Inferior parietal cortex (tissue), 1 donor: ENCODE measurements around the gene SYT17.
"Not testable (repeated sequence)": the region's sequence is repeated elsewhere in the genome, so short reads cannot be mapped to it uniquely, and the experiment has no call there.

ENCODE experiments used
- DNase-seq: peaks from one replicate; pipeline ENCODE4 v3.0.0-alpha.2; 2016; ENCODE audit errors: extremely low spot score

Gene SYT17

DNA sequence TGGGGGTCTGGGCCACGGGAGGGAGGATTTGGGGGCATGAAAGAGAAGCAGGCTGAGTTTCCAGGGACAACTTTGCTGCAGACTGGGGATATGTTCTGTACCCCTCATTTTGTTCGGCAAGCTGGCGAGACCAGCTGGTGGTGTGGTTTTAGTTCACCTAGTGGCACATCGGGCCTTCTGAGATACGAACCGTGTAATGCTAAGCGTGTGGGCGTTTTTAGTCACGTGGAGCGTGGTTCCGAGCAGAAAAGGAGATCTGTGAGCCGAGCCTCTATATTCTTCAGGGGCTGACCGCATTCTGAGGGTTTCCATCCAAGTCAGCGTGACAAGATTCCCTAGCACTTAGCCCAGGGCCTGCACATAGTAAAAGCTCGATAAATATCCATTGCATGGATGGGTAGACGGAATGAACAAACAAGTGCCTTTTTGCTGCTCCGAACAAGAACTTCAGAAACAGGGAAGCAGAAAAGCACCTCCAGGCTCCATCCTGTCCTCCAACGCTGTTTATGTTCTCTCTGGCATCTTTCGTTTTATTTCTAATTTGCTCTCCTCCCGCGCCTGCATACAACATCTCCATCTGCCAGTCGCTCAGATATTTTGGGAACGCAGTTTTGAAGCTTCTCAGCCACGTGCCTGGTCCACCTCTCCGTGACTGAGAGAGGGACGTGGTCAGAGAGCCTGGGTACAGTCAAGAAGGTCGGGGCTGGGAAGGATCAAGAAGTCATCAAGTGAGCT lies 5.8 kb downstream of the SYT17 start:
- peak; percentile 28 for DNase-seq

DNA sequence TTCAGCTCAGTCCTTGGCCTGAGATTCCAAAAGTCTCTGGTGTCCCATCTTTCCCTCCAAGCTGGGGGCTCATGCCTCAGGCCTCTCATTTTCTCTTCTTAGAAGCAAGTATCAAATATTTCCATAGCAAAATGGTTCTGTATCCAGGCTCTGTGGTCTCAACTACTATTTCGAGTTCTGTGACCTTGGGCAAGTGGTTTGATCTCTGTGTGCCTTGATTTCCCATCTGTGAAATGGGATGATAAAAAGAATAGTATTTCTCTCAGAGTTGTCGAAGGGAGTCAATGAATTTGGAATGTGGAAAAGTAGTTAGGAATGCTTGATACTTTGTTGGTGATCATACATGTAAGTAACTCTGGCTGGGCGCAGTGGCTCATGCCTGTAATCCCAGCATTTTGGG lies 6.4 kb downstream of the SYT17 start:
- no peak for DNase-seq

DNA sequence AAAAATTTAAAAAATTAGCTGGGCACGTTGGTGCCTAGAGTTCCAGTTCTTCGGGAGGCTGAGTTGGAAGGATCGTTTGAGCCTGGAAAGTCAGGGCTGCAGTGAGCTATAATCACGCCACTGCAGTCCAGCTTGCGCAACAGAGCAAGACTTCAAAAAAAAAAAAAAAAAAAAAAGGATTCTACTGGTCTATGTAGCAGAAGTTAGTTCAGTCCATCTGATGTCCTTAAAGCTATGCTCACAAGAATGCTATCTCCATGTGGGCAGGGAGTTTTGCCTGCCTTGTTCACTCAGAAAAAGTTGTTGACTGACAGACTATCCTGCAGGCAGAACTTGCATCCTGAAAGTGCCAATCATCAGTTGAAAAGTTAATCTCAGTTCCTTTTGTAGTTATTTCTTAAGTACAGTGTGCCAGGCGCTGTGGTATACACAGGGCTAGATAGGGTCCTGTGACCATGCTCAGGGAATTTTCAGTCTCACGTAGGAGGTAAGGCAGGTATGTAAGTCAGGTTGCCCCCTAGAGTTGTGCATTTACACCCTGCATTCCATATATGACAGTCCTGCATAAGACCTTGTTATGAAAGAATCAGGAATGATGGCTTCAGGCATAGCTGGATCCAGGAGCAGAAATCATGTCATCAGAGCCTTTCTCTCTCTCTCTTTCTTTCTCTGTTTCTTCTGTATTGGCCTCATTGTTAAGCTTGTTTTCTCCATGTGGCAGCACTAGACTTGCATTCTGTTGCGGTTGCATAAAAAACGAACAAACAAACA lies 7.6 kb downstream of the SYT17 start:
- no peak for DNase-seq

DNA sequence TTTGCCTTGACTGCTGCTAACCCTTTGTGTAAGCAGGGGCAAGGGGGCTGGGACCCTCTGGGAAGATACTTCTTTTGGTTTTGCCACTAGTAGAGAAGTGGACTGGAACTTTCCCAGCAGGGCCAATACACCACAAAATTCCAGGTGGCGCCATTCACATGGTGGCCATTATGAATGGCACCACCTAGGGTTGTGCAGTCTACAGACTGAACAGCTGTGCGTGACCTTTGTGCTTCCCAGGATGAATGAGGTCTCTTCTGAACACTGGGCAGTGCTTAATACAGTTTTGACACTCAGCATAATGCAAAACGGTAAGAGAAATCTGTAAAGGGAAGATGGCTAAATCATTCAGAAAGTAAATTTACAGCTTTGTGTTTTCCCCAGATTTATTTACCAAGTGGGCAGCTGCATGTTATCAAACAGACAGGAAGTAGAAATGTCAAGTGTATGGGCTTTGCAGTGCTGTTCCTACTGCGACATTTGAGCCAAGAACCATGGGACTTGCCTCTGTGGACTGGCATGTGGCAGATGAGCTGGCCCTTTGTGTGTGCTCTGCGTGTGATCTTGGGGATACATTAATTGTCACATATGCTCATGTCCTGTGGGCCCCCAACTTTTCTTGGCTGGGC lies 9.2 kb downstream of the SYT17 start:
- no peak for DNase-seq

DNA sequence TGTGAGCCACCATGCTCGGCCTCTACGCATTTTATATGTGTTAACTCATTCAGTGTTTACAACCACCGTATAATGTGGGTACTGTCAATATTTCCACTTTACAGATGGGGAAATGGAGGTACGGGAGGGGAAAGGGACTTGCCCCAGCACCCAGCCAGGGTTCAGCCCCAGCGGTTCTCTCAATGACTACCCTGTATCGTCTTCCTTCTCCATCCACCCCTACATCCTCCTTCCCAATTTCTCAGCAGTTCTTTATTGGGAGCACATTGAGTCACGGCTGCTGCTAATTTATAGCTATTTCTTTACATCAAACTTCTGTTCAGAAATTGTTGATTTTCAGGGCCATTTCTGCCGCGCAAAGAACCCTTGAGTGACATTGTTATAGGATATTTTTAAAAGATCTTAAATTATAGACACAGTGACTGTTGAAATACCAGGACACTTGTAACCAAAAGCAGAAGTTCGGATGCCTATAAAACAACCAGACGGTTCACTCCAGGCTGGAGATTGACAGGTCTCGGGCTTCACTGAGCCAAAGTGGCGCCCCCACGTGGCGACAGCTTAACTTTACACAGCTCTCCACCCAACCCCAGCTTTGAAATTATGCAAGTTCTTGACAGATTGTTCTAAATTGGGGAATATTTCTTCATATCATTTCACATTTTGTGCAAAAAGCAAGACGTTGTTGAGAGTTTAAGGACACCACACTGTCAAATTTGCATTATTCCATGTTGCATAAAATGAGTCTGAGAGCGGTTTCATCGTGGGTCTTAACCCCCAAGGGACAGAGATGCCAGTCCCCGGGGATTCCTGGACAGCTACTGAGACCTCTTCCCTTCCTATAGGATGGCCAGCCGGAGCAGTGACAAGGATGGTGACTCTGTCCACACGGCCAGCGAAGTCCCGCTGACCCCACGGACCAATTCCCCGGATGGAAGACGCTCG lies 11.8 kb downstream of the SYT17 start:
- DNase-seq: peak; percentile 71

DNA sequence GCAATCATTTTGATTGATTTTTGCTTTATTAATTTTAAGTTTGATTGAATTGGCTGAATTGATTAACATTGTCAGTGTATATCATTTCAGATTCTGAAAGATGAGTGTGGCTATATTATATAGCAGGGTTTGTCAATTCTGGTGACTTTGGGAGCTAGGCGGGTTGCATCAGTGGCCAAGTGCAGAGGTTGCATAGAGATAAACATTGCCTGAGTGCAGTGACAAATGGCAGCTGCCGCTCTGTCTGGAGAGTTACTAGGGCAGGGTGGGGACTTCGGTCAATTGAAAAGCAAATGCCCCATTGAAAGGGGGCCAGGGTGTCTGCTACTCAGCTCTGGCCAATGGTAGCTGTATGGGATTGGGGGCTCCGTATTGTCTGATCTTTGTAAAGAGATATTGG lies 12.7 kb downstream of the SYT17 start:
- no peak for DNase-seq

DNA sequence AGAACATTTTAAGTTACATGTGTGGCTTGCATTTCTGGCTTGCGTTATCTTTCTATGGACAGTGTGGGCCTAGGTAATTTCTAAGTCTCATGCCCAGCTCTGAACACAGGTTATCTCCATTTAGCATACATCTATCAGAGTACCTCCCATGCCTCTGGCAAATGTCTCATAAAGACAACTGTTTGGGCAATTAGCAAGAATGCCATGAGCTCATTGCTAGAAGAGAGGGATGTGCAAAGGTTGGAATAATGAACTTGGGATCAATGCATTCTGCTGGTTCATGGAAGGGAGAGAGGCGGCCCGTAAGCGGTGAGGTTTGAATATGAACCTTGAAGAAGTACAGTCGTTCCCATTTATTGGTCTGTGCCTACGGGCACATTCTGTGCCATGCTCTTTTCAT lies 14.4 kb downstream of the SYT17 start:
- no peak for DNase-seq

DNA sequence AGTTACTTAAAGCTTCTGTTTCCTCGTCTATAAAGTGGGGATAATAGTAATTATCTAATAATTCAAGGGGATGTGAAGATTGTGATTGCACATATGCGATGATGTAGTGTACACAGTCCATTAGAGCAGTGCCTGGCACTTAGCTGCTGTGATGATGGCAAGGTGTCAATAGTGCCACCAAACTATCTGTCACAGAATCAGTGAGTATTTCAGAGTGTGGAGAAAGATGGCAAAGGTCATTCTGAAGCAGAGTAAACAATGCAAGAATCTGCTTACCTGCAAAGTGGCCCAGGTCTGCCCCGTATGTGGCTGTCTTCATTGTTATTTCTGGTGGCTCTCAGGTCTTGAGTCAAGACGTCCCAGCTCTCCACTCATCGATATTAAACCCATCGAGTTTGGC lies 15.1 kb downstream of the SYT17 start:
- no peak for DNase-seq

DNA sequence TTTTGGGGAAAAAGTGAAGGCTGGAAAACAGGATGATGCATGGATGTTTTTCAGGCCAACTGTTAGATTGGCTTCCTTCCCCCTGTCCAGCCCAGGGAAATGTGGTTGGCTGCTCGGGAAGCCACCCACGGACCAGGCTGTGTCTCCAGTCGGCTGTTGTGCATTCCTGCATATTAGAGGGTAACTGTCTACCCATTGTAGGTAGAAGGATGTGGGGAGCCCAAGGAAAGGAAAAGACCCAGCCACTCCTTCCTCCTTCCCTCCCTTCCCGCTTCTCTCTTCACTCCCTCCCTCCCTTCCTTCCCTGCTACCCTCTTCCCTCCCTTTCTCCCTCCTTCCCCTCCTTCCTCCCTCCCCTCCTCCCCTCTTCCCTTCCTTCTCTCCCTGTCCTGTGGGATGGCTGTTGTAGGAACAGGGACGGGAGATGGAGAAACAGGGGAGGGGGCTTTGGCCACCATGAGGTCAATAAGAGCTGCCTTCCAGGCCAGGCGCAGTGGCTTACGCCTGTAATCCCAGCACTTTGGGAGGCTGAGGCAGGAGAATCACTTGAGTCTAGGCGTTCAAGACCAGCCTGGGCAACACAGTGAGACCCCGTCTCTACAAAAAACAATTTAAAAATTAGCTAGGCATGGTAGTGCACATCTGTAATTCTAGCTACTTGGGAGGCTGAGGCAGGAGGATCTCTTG lies 16.9 kb downstream of the SYT17 start:
- DNase-seq: no peak

DNA sequence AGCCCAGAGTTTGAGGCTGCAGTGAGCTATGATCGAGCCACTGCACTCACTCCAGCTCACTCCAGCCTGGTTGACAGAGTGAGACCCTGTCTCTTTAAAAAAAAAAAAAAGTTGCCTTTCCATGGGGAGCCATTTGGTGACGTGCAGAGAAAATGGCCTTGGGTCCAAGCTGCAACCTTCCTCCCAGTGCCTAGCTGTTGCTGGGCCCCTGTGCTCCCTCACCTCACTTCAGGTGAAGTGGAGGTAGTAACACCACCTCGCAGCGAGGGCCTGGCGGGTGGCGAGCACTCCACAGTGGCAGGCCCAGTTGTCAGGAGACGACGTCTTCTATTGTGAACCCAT lies 17.4 kb downstream of the SYT17 start:
- no peak for DNase-seq

DNA sequence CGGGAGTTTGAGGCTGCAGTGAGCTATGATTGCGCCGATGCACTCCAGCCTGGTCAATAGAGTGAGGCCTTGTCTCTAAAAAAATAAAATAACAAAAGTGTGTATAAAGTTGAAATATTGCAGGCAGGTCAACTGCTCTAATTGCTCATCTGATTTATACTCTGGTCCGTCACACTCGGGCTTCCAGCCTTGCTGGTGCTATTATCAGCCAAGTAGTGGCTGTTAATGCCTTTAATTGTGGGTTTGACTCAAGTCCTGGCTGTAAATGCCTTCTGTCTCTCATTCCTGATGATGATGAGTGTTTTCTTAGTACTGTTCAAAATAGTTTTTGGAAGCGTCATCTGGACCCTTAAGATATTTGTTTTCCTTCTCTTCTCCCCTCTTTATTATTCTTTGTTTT lies 18.4 kb downstream of the SYT17 start:
- DNase-seq: no peak

DNA sequence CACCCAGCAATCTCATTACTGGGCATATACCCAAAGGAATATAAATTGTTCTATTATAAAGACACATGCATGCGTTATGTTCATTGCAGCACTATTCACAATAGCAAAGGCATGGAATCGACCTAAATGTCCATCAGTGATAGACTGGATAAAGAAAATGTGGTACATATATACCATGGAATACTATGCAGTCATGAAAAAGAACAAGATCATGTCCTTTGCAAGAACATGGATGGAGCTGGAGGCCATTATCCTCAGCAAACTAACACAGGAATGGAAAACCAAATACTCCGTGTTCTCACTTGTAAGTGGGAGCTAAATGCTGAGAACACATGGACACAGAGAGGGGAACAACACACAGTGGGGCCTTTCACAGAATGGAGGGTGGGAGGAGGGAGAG lies 19.9 kb downstream of the SYT17 start:
- not testable (repeated sequence) for DNase-seq

DNA sequence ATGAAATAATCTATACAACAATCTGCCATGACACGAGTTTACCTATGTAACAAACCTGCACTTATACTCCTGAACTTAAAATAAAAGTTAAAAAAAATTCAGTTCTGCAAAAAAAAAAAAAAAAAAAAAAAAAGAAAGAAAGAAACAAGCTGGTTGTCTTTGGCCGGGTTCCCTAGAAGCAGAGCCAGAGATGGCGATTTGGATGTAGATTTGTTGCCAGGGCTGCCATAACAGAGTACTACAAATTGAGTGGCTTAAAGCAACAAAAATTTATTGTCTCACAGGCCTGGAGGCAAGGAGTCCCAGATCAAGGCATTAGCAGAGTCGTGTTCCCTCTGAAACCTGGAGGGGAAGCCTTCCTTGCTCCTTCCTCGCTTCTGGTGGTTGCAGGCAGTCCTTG lies 20.4 kb downstream of the SYT17 start:
- DNase-seq: no peak

DNA sequence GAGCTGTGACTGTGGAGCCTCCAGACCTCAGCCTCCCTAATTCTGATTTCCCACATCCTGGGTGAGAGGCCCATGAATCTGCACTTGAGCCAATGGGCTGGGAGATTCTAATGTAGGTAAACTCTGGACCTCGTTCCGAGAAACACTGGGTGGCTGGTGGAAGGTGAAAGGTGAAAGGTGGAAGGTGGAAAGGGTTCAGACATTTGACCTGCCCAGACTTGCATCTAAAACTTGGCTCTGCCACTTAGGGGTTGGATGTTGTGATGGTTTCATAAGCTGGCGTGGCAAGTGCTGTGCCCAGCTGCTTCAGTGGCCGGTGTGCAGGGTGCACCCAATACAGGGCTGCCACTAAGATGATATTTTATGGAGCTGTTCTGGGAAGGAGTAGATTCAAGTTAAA lies 24.8 kb downstream of the SYT17 start:
- no peak for DNase-seq

DNA sequence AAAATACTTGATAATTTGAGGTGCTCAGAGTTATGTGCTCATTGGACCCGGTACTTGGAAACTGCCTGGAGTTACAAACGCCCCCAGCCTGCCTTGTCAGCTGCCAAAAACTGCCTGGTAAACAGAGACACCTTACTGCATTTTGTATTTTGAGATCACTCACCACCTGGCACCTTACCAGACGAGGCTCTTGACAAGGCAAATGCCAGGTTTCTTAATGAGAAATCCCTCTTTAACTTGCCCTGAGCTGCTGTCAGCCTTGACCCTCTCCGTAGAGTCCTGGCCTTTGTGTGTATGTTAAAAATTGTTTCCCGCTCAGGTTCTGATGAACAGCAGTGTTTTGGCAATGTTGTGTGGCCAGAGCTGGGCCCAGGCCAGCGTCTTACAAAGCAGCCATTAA lies 28.8 kb downstream of the SYT17 start:
- no peak for DNase-seq

DNA sequence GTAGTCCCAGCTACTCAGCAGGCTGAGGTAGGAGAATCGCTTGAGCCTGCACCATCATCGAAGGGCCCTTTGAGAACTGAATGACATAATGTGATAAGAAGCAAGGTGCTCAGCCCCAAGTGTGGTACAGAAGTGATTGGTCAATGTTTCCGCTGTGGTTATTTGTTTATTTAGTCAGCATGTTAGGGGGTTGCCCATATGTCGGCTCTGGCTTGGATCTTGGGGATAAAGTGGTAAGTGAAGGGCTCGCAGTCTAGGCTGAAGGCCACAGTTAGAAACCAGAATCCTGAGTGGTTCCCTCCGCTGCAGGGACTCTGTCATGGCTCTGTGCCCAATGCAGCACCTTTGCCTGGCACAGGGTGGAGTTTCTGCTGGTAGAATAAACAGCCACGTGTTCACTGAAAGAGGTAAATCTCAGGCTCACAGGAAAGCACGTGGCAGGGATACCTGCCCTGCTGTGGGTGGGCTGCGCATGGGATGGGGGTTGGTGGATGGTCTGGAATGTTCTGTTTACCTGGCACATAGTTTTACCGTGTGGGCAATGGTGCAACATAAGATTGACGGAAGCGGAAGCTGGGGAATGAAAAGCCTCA lies 35.4 kb downstream of the SYT17 start:
- DNase-seq: no peak

DNA sequence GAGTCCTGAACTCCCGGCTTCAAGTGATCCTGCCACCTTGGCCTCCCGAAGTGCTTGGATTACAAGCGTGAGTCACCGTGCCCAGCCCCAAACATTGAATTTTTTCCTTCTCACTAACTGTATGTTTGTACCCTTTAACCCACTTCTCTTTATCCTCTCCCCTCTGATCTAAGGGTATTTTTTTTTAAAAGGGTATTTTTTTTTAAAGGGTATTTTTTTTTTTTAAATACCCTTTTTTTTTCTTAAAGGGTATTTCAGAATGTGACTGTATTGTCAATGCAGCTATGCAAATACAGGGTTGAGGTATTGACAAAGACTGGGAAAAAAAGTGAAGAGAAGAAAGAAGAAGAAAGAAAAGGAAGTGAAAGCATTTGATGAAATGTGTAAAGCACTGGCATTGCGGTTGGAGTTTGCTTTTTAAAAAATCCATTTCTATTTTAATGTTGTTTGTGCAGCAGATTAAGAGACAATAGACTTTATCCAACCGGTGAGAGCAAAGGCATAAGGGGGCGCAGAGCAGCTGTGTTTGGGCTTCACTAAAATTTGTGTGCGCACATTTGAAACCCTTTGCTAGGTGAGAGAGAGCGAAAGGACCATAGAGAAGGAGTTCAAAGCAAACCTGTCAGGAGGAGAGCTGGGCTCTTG lies 42.4 kb downstream of the SYT17 start:
- DNase-seq: no peak

DNA sequence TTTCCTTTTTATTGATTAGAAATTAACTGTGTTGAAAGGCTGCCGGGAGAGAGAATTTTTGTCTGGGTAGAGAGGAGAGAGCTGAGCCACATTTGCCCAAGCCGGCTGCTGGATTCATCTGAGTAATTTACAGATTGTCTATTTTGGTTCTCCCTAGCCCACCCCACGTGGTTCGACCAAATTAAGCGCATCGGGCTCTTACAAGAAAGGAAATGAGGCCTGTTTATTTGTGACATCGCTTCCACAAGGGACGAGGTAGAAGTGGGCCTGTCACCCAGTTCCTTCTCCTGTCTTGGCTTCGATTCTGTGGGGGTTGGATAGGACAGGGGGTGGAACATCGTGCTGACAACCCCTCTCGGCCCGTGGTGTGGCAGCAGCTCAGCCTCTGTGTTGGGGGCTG lies 42.9 kb downstream of the SYT17 start:
- no peak for DNase-seq

DNA sequence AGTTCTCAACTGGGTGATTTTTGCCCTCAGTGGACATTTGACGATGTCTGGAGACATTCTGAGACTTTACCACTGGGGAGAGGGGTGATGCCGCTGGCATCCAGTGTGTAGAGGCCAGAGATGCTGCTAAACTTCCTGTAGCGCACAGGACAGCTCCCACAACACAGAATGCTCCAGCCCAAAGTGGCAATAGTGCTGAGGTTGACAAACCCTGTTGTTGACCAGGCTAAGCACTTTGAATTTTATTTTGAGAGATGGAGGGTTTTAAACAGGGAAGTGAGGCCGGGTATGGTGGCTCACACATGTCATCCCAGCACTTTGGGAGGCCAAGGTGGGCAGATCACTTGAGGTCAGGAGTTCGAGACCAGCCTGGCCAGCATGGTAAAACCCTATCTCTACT lies 44.0 kb downstream of the SYT17 start:
- DNase-seq: no peak

DNA sequence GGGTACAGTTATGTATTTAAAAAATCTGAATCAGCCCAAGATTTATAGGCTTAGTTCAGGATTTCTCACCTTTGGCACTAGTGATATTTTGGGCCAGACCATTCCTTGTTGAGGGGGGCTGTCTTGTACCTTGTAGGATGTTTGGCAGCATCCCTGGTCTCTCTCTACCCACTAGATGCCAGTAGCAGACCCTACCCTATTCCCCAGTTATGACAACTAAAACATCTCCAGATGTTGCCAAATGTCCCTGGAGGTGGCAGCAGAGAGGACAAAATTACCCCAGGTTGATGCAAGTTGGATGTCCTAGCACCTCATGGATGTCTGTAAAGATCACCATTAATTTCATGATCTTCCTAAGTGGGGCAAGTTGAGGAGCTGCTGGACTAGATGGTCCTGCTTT lies 45.8 kb downstream of the SYT17 start:
- no peak for DNase-seq

DNA sequence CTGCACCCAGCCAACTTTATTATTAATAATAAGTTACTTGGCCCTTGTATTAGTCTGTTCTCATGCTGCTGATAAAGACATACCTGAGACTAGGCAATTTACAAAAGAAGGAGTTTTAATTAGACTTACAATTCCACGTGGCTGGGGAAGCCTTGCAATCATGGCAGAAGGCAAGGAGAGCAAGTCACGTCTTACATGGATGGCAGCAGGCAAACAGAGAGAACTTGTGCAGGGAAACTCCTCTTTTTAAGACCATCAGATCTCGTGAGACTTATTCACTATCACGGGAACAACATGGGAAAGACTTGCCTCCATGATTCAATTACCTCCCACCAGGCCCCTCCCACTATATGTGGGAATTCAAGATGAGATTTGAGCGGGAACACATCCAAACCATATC lies 47.7 kb downstream of the SYT17 start:
- no peak for DNase-seq
